Measurements from ENCODE around the gene SDC3.

DNA sequence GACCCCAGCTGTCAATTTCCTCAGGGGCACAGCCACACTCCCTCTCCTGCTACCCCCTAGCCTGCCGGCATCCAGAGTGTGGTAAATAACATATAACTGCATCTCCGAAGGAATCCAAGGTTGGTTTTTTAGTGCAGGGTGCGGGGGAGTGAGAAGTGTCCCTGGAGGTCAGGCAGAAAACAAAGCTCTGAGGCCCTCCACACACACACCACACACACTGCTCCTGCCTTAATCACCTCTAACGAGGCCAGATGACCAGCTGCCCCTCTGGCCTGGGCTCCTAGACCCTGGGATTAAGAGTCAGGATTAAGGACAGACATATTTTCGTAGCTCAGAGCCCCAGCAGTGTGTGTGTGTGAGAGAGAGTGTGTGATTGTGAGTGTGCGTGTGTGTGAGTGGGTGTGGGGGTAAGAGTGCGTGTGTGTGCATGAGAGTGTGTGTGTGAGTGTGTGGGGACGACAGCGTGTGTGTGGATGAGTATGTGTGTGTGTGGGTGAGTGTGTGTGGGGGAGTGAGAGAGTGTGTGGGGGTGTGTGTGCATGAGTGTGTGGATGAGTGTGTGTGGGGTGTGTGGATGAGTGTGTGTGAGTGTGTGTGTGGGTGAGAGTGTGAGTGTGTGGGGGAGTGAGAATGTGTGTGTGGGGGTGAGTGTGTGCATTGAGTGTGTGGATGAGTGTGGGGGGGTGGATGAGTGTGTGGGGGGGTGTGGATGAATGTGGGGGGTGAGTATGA, 14.6 kb downstream of the SDC3 start:
- TF ChIP-seq, protein P1, sequence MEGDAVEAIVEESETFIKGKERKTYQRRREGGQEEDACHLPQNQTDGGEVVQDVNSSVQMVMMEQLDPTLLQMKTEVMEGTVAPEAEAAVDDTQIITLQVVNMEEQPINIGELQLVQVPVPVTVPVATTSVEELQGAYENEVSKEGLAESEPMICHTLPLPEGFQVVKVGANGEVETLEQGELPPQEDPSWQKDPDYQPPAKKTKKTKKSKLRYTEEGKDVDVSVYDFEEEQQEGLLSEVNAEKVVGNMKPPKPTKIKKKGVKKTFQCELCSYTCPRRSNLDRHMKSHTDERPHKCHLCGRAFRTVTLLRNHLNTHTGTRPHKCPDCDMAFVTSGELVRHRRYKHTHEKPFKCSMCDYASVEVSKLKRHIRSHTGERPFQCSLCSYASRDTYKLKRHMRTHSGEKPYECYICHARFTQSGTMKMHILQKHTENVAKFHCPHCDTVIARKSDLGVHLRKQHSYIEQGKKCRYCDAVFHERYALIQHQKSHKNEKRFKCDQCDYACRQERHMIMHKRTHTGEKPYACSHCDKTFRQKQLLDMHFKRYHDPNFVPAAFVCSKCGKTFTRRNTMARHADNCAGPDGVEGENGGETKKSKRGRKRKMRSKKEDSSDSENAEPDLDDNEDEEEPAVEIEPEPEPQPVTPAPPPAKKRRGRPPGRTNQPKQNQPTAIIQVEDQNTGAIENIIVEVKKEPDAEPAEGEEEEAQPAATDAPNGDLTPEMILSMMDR (IDR thresholded peaks at IDR 0.05; ENCODE audit: low read depth, low read length, missing input control) = no peak
- TF ChIP-seq, protein P2, sequence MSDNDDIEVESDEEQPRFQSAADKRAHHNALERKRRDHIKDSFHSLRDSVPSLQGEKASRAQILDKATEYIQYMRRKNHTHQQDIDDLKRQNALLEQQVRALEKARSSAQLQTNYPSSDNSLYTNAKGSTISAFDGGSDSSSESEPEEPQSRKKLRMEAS (IDR thresholded peaks at IDR 0.05) = no peak
- TF ChIP-seq RAD21 (IDR thresholded peaks at IDR 0.05) (no peak), EGR1 (IDR thresholded peaks at IDR 0.05; ENCODE audit: low read depth in 2 of 2) (no peak), TAF1 (conservative IDR thresholded peaks at IDR 0.05) (no peak)

All from liver (tissue), 3 donors.